H9 (cell line): ENCODE data around the gene SMAD3. TPM values are rescaled to one million over a fixed set of nuclear protein-coding genes. Genes with fewer than 3 reads are reported as not detected.

Experiments
- DNase-seq: peaks from one replicate; pipeline ENCODE4 v3.0.0-alpha.2; 2017
- H2AFZ ChIP-seq: one replicate; pipeline ENCODE4 v1.6.1; 2013; ENCODE audit warnings: mild to moderate bottlenecking, low read length, control low read depth, moderate library complexity
- H2AK5ac ChIP-seq: 2 replicates; pipeline ENCODE4 v1.6.1; 2013; ENCODE audit warnings: low read length, control low read depth, mixed read lengths; ENCODE audit not compliant: insufficient read length
- H2BK120ac ChIP-seq: one replicate; pipeline ENCODE4 v1.6.1; 2013; ENCODE audit warnings: low read depth, mild to moderate bottlenecking, low read length, control low read depth, inconsistent platforms; ENCODE audit not compliant: poor library complexity, severe bottlenecking
- H2BK12ac ChIP-seq: 2 replicates; pipeline ENCODE4 v1.6.1; 2013; ENCODE audit warnings: low read length, control low read depth, mixed read lengths, low read depth; ENCODE audit not compliant: insufficient read length
- H2BK15ac ChIP-seq: 2 replicates; pipeline ENCODE4 v1.6.1; 2013; ENCODE audit warnings: low read depth, low read length, control low read depth
- H2BK20ac ChIP-seq: one replicate; pipeline ENCODE4 v1.6.1; 2013; ENCODE audit warnings: low read depth, mild to moderate bottlenecking, low read length, control low read depth, inconsistent platforms; ENCODE audit not compliant: poor library complexity, severe bottlenecking
- H2BK5ac ChIP-seq: 2 replicates; pipeline ENCODE4 v1.6.1; 2013; ENCODE audit warnings: low read length, control low read depth, mixed read lengths; ENCODE audit not compliant: insufficient read length
- H3K14ac ChIP-seq: 2 replicates; pipeline ENCODE4 v1.6.1; 2013; ENCODE audit warnings: low read length, control low read depth; ENCODE audit not compliant: insufficient read depth
- H3K18ac ChIP-seq: 2 replicates; pipeline ENCODE4 v1.6.1; 2013; ENCODE audit warnings: low read depth, mild to moderate bottlenecking, mixed read lengths, low read length, control low read depth; ENCODE audit not compliant: insufficient read length
- H3K23ac ChIP-seq: 2 replicates; pipeline ENCODE4 v1.6.1; 2013; ENCODE audit warnings: low read length, control low read depth, mixed read lengths, low read depth; ENCODE audit not compliant: insufficient read length
- H3K23me2 ChIP-seq: 2 replicates; pipeline ENCODE4 v1.6.1; 2013; ENCODE audit warnings: low read depth, mild to moderate bottlenecking, mixed read lengths, low read length, control low read depth; ENCODE audit not compliant: insufficient read length, poor library complexity, severe bottlenecking
- H3K27ac ChIP-seq: 2 replicates; pipeline ENCODE4 v1.5.1; 2013; ENCODE audit warnings: low read length, control low read depth, mixed read lengths, low read depth; ENCODE audit not compliant: insufficient read length
- H3K27me3 ChIP-seq: 2 replicates; pipeline ENCODE4 v1.6.1; 2013; ENCODE audit warnings: low read length, control low read depth, inconsistent platforms; ENCODE audit not compliant: insufficient read depth
- H3K4ac ChIP-seq: 2 replicates; pipeline ENCODE4 v1.6.1; 2013; ENCODE audit warnings: low read depth, mild to moderate bottlenecking, control low read depth, inconsistent platforms, low read length, moderate library complexity
- H3K4me1 ChIP-seq: 2 replicates; pipeline ENCODE4 v1.6.1; 2013; ENCODE audit warnings: low read length, control low read depth, inconsistent platforms; ENCODE audit not compliant: insufficient read depth
- H3K4me2 ChIP-seq: 2 replicates; pipeline ENCODE4 v1.6.1; 2013; ENCODE audit warnings: low read length, control low read depth, mixed read lengths; ENCODE audit not compliant: insufficient read length, insufficient read depth
- H3K56ac ChIP-seq: 2 replicates; pipeline ENCODE4 v1.6.1; 2013; ENCODE audit warnings: low read depth, mild to moderate bottlenecking, mixed read lengths, low read length, control low read depth; ENCODE audit not compliant: insufficient read length
- H3K79me1 ChIP-seq: 2 replicates; pipeline ENCODE4 v1.6.1; 2013; ENCODE audit warnings: low read depth, mild to moderate bottlenecking, moderate library complexity, low read length, control low read depth, inconsistent platforms; ENCODE audit not compliant: insufficient read depth, poor library complexity, severe bottlenecking
- H3K79me2 ChIP-seq: 2 replicates; pipeline ENCODE4 v1.6.1; 2013; ENCODE audit warnings: low read length, control low read depth, inconsistent platforms; ENCODE audit not compliant: insufficient read depth
- H3K9ac ChIP-seq: 2 replicates; pipeline ENCODE4 v1.6.1; 2013; ENCODE audit warnings: low read length, control low read depth, mixed read lengths; ENCODE audit not compliant: insufficient read length; ENCODE audit errors: extremely low read depth
- H3K9me3 ChIP-seq: one replicate; pipeline ENCODE4 v1.6.1; 2013; ENCODE audit warnings: low read depth, low read length, inconsistent platforms; ENCODE audit not compliant: control insufficient read depth
- H3T11ph ChIP-seq: one replicate; pipeline ENCODE4 v1.6.1; 2013; ENCODE audit warnings: mild to moderate bottlenecking, low read length, control low read depth, inconsistent platforms
- H4K20me1 ChIP-seq: one replicate; pipeline ENCODE4 v1.6.1; 2013; ENCODE audit not compliant: control insufficient read depth, insufficient read length, insufficient read depth
- H4K5ac ChIP-seq: 2 replicates; pipeline ENCODE4 v1.6.1; 2013; ENCODE audit warnings: low read depth, mild to moderate bottlenecking, mixed read lengths, low read length, control low read depth; ENCODE audit not compliant: insufficient read length
- H4K8ac ChIP-seq: replicated peaks from 2 replicates; pipeline ENCODE4 v1.6.1; 2013; ENCODE audit warnings: low read length, control low read depth, mixed read lengths, low read depth; ENCODE audit not compliant: insufficient read length
- H4K91ac ChIP-seq: 2 replicates; pipeline ENCODE4 v1.6.1; 2013; ENCODE audit warnings: low read depth, mild to moderate bottlenecking, moderate library complexity, mixed read lengths, low read length, control low read depth; ENCODE audit not compliant: insufficient read length
- H3K27ac Mint-ChIP-seq, 3 experiments: 2 replicates in 2 of 3; 3 replicates in 1 of 3; pipeline ENCODE4 v1.8.0; 2020 to 2021; ENCODE audit warnings: mixed read lengths in 3 of 3, mild to moderate bottlenecking in 1 of 3, moderate library complexity in 1 of 3
- H3K27me3 Mint-ChIP-seq: 2 replicates; pipeline ENCODE4 v1.8.0; 2021; ENCODE audit warnings: low read depth, mild to moderate bottlenecking, moderate library complexity, mixed read lengths
- H3K36me3 Mint-ChIP-seq, 3 experiments: 2 replicates in 2 of 3; 3 replicates in 1 of 3; pipeline ENCODE4 v1.8.0; 2020 to 2021; ENCODE audit warnings: low read depth in 3 of 3, mixed read lengths in 3 of 3; ENCODE audit not compliant: insufficient read depth in 1 of 3
- H3K4me1 Mint-ChIP-seq, 2 experiments: 2 replicates each; pipeline ENCODE4 v1.8.0; 2020; ENCODE audit warnings: mixed read lengths in 2 of 2
- H3K4me3 Mint-ChIP-seq, 2 experiments: 2 replicates in 1 of 2; 3 replicates in 1 of 2; pipeline ENCODE4 v1.8.0; 2020 to 2021; ENCODE audit warnings: mild to moderate bottlenecking in 2 of 2, mixed read lengths in 2 of 2, moderate library complexity in 1 of 2
- H3K9me3 Mint-ChIP-seq, 2 experiments: 2 replicates in 1 of 2; 3 replicates in 1 of 2; pipeline ENCODE4 v1.8.0; 2020; ENCODE audit warnings: mild to moderate bottlenecking in 2 of 2, mixed read lengths in 2 of 2, moderate library complexity in 1 of 2
- CTCF ChIP-seq: fragments of 200-600 bp; sonication (generic); conservative IDR thresholded peaks from 3 replicates; pipeline ENCODE4 v1.8.0; 2021; ENCODE audit warnings: antibody characterized with exemption, mild to moderate bottlenecking
- WGBS: extraction: QIAGEN DNeasy Blood & Tissue Kit; methylation state at CpG from one replicate; pipeline ENCODE4 v1.1.7; 2013; ENCODE audit warnings: missing lambda C conversion rate, low lambda C conversion rate, mixed read lengths; ENCODE audit not compliant: insufficient read length; ENCODE audit errors: extremely low coverage; 5-methylcytosine and 5-hydroxymethylcytosine counted together
- total RNA-seq: library from RNA; stranded (reverse); gene quantifications from 2 replicates; pipeline ENCODE4 v1.2.1, GENCODE V29; 2021

SMAD3 gene
- total RNA-seq, 1 experiment from 2014 or later = 26.7 TPM

- no peaks in the 10 kb centered on the region for H3K36me3 Mint-ChIP-seq
- no peak overlapping the region for H3K4me2 ChIP-seq
- peak overlapping the region; percentile 23; the same call in 1 of the 2 replicates for H3K14ac ChIP-seq
- no peak overlapping the region for H3K4ac ChIP-seq
- no peak for TF ChIP-seq CTCF
- H3K27ac ChIP-seq = no peak overlapping the region
- no peaks in the 10 kb centered on the region; the same call in 1 of the 2 replicates for H3K27me3 Mint-ChIP-seq
- no peaks in the 10 kb centered on the region for H3K79me1 ChIP-seq
- H2AK5ac ChIP-seq = no peak overlapping the region
- no peaks in the 10 kb centered on the region for H3K23me2 ChIP-seq
- peaks cover 4% of the 10 kb centered on the region; the same call in 1 of the 2 replicates for H3K4me1 ChIP-seq
- peak overlapping the region; percentile 36 for H3K18ac ChIP-seq
- H3K4me3 Mint-ChIP-seq = no peak overlapping the region; a peak in 1 of 5 replicates
- no peak overlapping the region for H2BK15ac ChIP-seq
- H3K4me1 Mint-ChIP-seq = peaks cover 18% of the 10 kb centered on the region in 2 experiments
- no peak overlapping the region for H3K23ac ChIP-seq
- no peaks in the 10 kb centered on the region; a peak in 1 of 5 replicates for H3K9me3 Mint-ChIP-seq
- H3K79me2 ChIP-seq = no peaks in the 10 kb centered on the region
- no peaks in the 10 kb centered on the region for H3K9me3 ChIP-seq
- H4K20me1 ChIP-seq = no peaks in the 10 kb centered on the region
- H3K56ac ChIP-seq = no peak overlapping the region
- peak overlapping the region; percentile 28 for H2BK12ac ChIP-seq
- no peak overlapping the region for H2BK20ac ChIP-seq
- no peak overlapping the region for H3T11ph ChIP-seq
- H2BK5ac ChIP-seq = no peak overlapping the region
- no peak overlapping the region for H2AFZ ChIP-seq
- H3K9ac ChIP-seq = no peak overlapping the region
- no peak overlapping the region for H4K91ac ChIP-seq
- peak overlapping the region; percentile 83 to 93 (median 89); a peak in 6 of 7 replicates for H3K27ac Mint-ChIP-seq
- H4K8ac ChIP-seq = no peak overlapping the region
- H3K27me3 ChIP-seq = no peaks in the 10 kb centered on the region
- no CpG with 5 or more reads among the region's 13 CpGs for WGBS
- peak; percentile 79 for DNase-seq
- no peak overlapping the region for H2BK120ac ChIP-seq
- H4K5ac ChIP-seq = no peak overlapping the region
Measured at GRCh38 chr15:67043939-67044771, 21.2 kb upstream of the SMAD3 start.
